K562 (cell line): ENCODE results near the gene ECI1. TPM values are rescaled to one million over a fixed set of nuclear protein-coding genes. Genes with fewer than 3 reads are reported as not detected.

Experiments used
- ATAC-seq: fragments of 200-7000 bp; cut with Tn5 transposase; 3 replicates; pipeline ENCODE4 v1.9.1; 2020; ENCODE audit warnings: moderate library complexity
- BruUV-seq: library from RNA; stranded (reverse); fragments of 400-500 nt; replicated peaks from 2 replicates; lab custom pipeline; 2021; lab: Mats Ljungman, UMichigan
- CTCF ChIA-PET: fragments of 300-600 bp; formaldehyde crosslinking; extraction: SDS; loops from one replicate; lab custom pipeline; 2021; ENCODE audit warnings: low intra/inter-chr PET ratio; lab: Yijun Ruan, JAX
- POLR2A ChIA-PET: fragments of 300-600, 350-650 bp; sonication (Branson Sonifier 250); formaldehyde crosslinking; extraction: SDS; loops from one replicate; lab custom pipeline; 2021; ENCODE audit warnings: antibody characterized with exemption, inconsistent platforms; lab: Yijun Ruan, JAX
- DNase-seq, 4 experiments: peaks; one replicate each; pipeline versions ENCODE4 v3.0.0 to v3.0.0-alpha.2; 2011 to 2018; ENCODE audit warnings: low spot score in 3 of 4, mixed read lengths in 3 of 4; ENCODE audit errors: extremely low read depth in 1 of 4
- FAIRE-seq: peaks from 2 replicates; lab custom pipeline; 2011; peaks lifted over from hg19 to GRCh38; lab: Jason Lieb, UNC
- H2AFZ ChIP-seq: 2 replicates; pipeline ENCODE4 v1.6.0; 2011; ENCODE audit warnings: low read depth, low read length, control low read depth, inconsistent platforms
- H3K27ac ChIP-seq: fragments of 200-600 bp; 3 replicates; pipeline ENCODE4 v1.8.0; 2011; ENCODE audit warnings: low read depth, mild to moderate bottlenecking, control low read depth, inconsistent platforms, low read length, moderate library complexity, mixed read lengths; ENCODE audit errors: extremely low read depth
- H3K27me3 ChIP-seq, 2 experiments: fragments of 300-600 bp in 1 of 2; 2 replicates in 1 of 2; 3 replicates in 1 of 2; pipeline versions ENCODE4 v1.6.0 to v1.8.0; 2011; ENCODE audit warnings: inconsistent platforms in 2 of 2, low read length in 2 of 2, mild to moderate bottlenecking in 1 of 2, mixed read lengths in 1 of 2, moderate library complexity in 1 of 2; ENCODE audit not compliant: control insufficient read depth in 2 of 2, insufficient read depth in 2 of 2
- H3K36me3 ChIP-seq: fragments of 300-600 bp; 3 replicates; pipeline ENCODE4 v1.8.0; 2011; ENCODE audit warnings: mild to moderate bottlenecking, low read length, inconsistent platforms; ENCODE audit not compliant: control insufficient read depth, insufficient read depth
- H3K4me1 ChIP-seq, 2 experiments: fragments of 200-600 bp in 1 of 2; replicated peaks in 1 of 2; 2 replicates in 1 of 2; 3 replicates in 1 of 2; pipeline versions ENCODE4 v1.5.1 to v1.8.0; 2011; ENCODE audit warnings: inconsistent platforms in 2 of 2, low read length in 2 of 2, mild to moderate bottlenecking in 1 of 2, mixed read lengths in 1 of 2, moderate library complexity in 1 of 2; ENCODE audit not compliant: control insufficient read depth in 2 of 2, insufficient read depth in 2 of 2
- H3K4me2 ChIP-seq: 2 replicates; pipeline ENCODE4 v1.6.1; 2011; ENCODE audit warnings: low read length, control low read depth, inconsistent platforms, mixed read lengths; ENCODE audit not compliant: insufficient read depth
- H3K4me3 ChIP-seq: fragments of 200-600 bp; sonication (generic), shearing (Covaris generic); 2 replicates; pipeline ENCODE4 v1.5.1; 2016; ENCODE audit warnings: control low read depth, inconsistent platforms
- H3K79me2 ChIP-seq: fragments of 200-600 bp; 3 replicates; pipeline ENCODE4 v1.8.0; 2011; ENCODE audit warnings: low read length, inconsistent platforms; ENCODE audit not compliant: control insufficient read depth, insufficient read depth
- H3K9ac ChIP-seq, 2 experiments: 2 replicates each; pipeline versions ENCODE4 v1.6.0 to v1.6.1; 2011; ENCODE audit warnings: low read depth in 2 of 2, low read length in 2 of 2, control low read depth in 1 of 2, inconsistent platforms in 1 of 2, mild to moderate bottlenecking in 1 of 2, mixed read lengths in 1 of 2; ENCODE audit not compliant: insufficient read depth in 1 of 2
- H3K9me1 ChIP-seq: one replicate; pipeline ENCODE4 v1.6.0; 2011; ENCODE audit warnings: inconsistent platforms, mild to moderate bottlenecking, low read length, moderate library complexity; ENCODE audit not compliant: control insufficient read depth, insufficient read depth
- H3K9me3 ChIP-seq: replicated peaks from 2 replicates; pipeline ENCODE4 v1.5.1; 2011; ENCODE audit warnings: low read depth, low read length, inconsistent platforms; ENCODE audit not compliant: control insufficient read depth, insufficient read depth
- H4K20me1 ChIP-seq: replicated peaks from 2 replicates; pipeline ENCODE4 v1.6.1; 2011; ENCODE audit warnings: low read length, inconsistent platforms, mixed read lengths; ENCODE audit not compliant: control insufficient read depth, insufficient read depth
- ARHGAP35 ChIP-seq: fragments of 450-650 bp; IDR thresholded peaks from 2 replicates; pipeline ENCODE4 v1.6.1; 2018; ENCODE audit not compliant: partially characterized antibody
- BRD9 ChIP-seq: fragments of 450-650 bp; IDR thresholded peaks from 2 replicates; pipeline ENCODE4 v1.6.1; 2018; ENCODE audit warnings: low read depth; ENCODE audit not compliant: partially characterized antibody
- ETV1 ChIP-seq: fragments of 450-650 bp; conservative IDR thresholded peaks from 2 replicates; pipeline ENCODE4 v1.6.1; 2016; ENCODE audit warnings: missing genetic modification characterization, control low read depth, low read depth, missing compliant biosample characterization
- KLF6 ChIP-seq: fragments of 250-450 bp; sonication (Bioruptor Pico); IDR thresholded peaks from 2 replicates; pipeline ENCODE4 v1.4.0; 2020; ENCODE audit warnings: mild to moderate bottlenecking, moderate library complexity, borderline replicate concordance
- RHOXF2B ChIP-seq: fragments of 250-450 bp; sonication (Bioruptor Pico); conservative IDR thresholded peaks from 2 replicates; pipeline ENCODE4 v1.5.1; 2021
- SMARCB1 ChIP-seq: IDR thresholded peaks from 2 replicates; pipeline ENCODE4 v1.6.1; 2011; ENCODE audit warnings: improper control_type of control experiment, low read depth; ENCODE audit not compliant: insufficient read length
- SRSF3 ChIP-seq: fragments of 200-400 bp; formaldehyde crosslinking; IDR thresholded peaks from 2 replicates; pipeline ENCODE4 v1.6.1; 2016; ENCODE audit warnings: mild to moderate bottlenecking, low read length, moderate library complexity; ENCODE audit not compliant: insufficient read depth
- TFAM ChIP-seq: fragments of 250-450 bp; sonication (Bioruptor Pico); conservative IDR thresholded peaks from 2 replicates; pipeline ENCODE4 v1.5.0; 2021; ENCODE audit warnings: mild to moderate bottlenecking, moderate library complexity
- ZNF212 ChIP-seq: fragments of 450-650 bp; formaldehyde crosslinking; IDR thresholded peaks from 2 replicates; pipeline ENCODE4 v1.4.0; 2020; ENCODE audit warnings: mild to moderate bottlenecking
- WGBS: fragments of 100-300 bp; shearing (Covaris generic); methylation state at CpG from one replicate; pipeline ENCODE4 v1.1.6; 2016; ENCODE audit warnings: low coverage, mixed read lengths; ENCODE audit not compliant: insufficient coverage; ENCODE audit errors: missing lambda C conversion rate; 5-methylcytosine and 5-hydroxymethylcytosine counted together
- in situ Hi-C: fragments of 300-500 bp; cut with MboI; formaldehyde crosslinking; loops from 4 replicates; pipeline ENCODE4 v1.15.0; 2018; ENCODE audit warnings: inconsistent platforms, mixed read lengths
- intact Hi-C: fragments of 100-400 bp; cut with micrococcal nuclease; formaldehyde crosslinking; loops from 2 replicates; pipeline ENCODE4 v1.14.2; 2022
- polyA plus RNA-seq, 8 experiments: library from polyadenylated mRNA; depleted of rRNA in 4 of 8; stranded (reverse) in 5 of 8; unstranded in 3 of 8; fragments of >200 nt; fragmentation: Nextera tagmentation in 2 of 8; fragmentation: Illumina TruSeq in 1 of 8; extraction: Ambion mirVana in 2 of 8; extraction: Trizol in 1 of 8; gene quantifications; 2 replicates each; pipeline versions ENCODE4 v1.2.1 to v1.2.3, GENCODE V29; 2011 to 2014; ENCODE audit warnings: inconsistent platforms in 1 of 8, missing spikeins in 1 of 8
- total RNA-seq, 7 experiments: library from RNA; depleted of rRNA in 6 of 7; stranded (reverse); fragments of >200 nt in 6 of 7; fragmentation: Illumina TruSeq in 2 of 7; extraction: Trizol in 2 of 7; gene quantifications; 2 replicates each; pipeline versions ENCODE4 v1.2.1 to v1.2.3, GENCODE V29; 2011 to 2021; ENCODE audit warnings: low replicate concordance in 1 of 7
- TF ChIP-seq, protein P1 (sequence below): sonication (generic); formaldehyde crosslinking; IDR thresholded peaks from 2 replicates; pipeline ENCODE4 v1.8.0; 2023; ENCODE audit warnings: mild to moderate bottlenecking, missing genetic modification reagents
- TF ChIP-seq, protein P2 (sequence below), 2 experiments: IDR thresholded peaks in 1 of 2; conservative IDR thresholded peaks in 1 of 2; 2 replicates each; pipeline ENCODE4 v1.6.1; 2016; ENCODE audit warnings: low read depth in 2 of 2, mild to moderate bottlenecking in 1 of 2, missing compliant biosample characterization in 1 of 2, missing genetic modification characterization in 1 of 2, moderate library complexity in 1 of 2
- TF ChIP-seq, protein P3 (sequence below): fragments of 450-650 bp; IDR thresholded peaks from 2 replicates; pipeline ENCODE4 v1.6.1; 2016; ENCODE audit warnings: low read depth, mild to moderate bottlenecking, moderate library complexity

The ECI1 gene
- total and polyA plus RNA-seq, 9 of the 15 experiments (the other 6 are each of a cell fraction or from before 2014, with no cell fraction given), result 4.7 to 189 (median 54.0) TPM

DNA sequence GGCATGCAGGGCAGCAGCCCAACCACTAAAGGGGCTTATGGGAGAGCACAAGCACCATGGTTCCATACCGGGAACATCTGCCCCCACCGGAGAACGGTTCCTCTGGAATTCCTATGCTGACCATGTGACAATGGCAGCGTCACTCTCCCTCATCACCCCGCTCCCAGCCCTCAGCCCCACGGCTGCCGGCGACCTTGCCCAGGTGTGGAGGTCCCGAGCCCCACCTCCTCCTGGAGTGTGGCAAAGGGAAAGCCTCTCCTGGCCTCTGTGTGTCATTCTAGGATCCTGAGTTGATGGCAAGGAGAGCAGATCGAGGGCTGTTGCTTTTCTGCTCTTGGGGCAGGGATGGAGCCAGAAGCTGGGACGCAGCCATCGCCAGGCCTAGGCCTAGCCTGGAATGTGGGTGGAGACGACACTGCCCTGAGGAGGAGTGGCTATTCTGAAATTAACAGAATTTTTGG lies 34.4 kb upstream of the ECI1 start (continued):
- TF ChIP-seq, protein P1, sequence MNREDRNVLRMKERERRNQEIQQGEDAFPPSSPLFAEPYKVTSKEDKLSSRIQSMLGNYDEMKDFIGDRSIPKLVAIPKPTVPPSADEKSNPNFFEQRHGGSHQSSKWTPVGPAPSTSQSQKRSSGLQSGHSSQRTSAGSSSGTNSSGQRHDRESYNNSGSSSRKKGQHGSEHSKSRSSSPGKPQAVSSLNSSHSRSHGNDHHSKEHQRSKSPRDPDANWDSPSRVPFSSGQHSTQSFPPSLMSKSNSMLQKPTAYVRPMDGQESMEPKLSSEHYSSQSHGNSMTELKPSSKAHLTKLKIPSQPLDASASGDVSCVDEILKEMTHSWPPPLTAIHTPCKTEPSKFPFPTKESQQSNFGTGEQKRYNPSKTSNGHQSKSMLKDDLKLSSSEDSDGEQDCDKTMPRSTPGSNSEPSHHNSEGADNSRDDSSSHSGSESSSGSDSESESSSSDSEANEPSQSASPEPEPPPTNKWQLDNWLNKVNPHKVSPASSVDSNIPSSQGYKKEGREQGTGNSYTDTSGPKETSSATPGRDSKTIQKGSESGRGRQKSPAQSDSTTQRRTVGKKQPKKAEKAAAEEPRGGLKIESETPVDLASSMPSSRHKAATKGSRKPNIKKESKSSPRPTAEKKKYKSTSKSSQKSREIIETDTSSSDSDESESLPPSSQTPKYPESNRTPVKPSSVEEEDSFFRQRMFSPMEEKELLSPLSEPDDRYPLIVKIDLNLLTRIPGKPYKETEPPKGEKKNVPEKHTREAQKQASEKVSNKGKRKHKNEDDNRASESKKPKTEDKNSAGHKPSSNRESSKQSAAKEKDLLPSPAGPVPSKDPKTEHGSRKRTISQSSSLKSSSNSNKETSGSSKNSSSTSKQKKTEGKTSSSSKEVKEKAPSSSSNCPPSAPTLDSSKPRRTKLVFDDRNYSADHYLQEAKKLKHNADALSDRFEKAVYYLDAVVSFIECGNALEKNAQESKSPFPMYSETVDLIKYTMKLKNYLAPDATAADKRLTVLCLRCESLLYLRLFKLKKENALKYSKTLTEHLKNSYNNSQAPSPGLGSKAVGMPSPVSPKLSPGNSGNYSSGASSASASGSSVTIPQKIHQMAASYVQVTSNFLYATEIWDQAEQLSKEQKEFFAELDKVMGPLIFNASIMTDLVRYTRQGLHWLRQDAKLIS (CRISPR knock-in tag), result no peak

DNA sequence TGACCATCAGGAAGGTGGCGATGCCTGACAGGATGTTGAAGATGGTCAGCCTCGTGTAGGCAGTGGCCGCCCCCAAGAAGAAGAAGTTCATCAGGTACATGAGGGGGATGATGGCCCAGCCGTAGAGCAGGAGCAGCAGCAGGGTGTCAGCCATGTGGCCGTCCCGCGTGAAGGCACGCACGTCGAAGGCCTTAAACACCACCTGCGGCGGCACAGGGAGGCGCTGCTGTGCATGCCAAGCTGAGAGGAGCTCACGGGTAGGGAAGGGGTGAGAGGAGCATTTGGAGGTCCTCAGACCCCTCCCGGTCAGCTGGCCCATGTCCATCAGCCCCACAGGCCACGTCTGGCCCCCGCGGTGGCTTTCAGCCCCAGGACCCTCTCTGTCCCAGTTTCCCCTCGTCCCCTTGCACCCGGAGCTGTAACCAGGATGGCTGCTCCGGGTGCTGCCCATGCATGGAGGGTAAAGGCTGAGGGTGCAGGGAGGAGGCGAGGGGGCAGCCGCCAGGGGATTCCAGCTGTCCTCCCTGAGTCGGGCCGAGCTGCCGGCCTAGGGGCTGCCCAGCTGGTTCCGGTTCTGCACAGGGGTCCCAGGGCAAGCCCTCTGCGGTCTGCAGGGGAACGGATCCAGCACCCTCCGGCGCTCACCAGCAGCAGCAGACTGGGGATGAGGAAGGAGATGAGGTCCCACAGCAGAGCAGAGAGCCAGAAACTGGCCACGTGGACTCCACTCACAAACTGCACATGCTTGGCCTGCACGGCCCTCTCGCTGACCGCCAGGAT lies 33.6 kb upstream of the ECI1 start:
- ATAC-seq (no peak), FAIRE-seq (no peak), DNase-seq (no peak)
- no peak overlapping the region for H3K27ac ChIP-seq
- H2AFZ ChIP-seq, result no peak overlapping the region
- CTCF ChIA-PET, result no interaction called here
- peaks cover 53% of the 10 kb centered on the region; the same call in 2 of the 3 replicates for H3K36me3 ChIP-seq
- intact Hi-C loops, result no loop called here
- no peak overlapping the region; a peak in 1 of 4 replicates for H3K9ac ChIP-seq
- BruUV-seq, result no TSS peak
- no peak overlapping the region for H3K4me2 ChIP-seq
- H3K9me1 ChIP-seq, result no peaks in the 10 kb centered on the region
- in situ Hi-C loops, result no loop called here
- no peaks in the 10 kb centered on the region for H3K27me3 ChIP-seq
- no peaks in the 10 kb centered on the region for H3K79me2 ChIP-seq
- POLR2A ChIA-PET, result interaction anchor here (1.2 kb wide), 1 partner anchor 9 kb away, joined by 3 read pairs; no protein-coding TSS in a partner anchor
- H3K4me1 ChIP-seq, result peaks cover 0 to 8% of the 10 kb centered on the region in 2 experiments; a peak in 1 of 5 replicates
- H4K20me1 ChIP-seq, result no peaks in the 10 kb centered on the region
- 89% methylated on average over 30 of the region's 35 CpGs for WGBS
- H3K9me3 ChIP-seq, result no peaks in the 10 kb centered on the region
- H3K4me3 ChIP-seq, result no peak overlapping the region
- no peak for TF ChIP-seq RHOXF2B (CRISPR knock-in tag)
- no peak for TF ChIP-seq KLF6 (CRISPR knock-in tag)
- TF ChIP-seq, protein P2, sequence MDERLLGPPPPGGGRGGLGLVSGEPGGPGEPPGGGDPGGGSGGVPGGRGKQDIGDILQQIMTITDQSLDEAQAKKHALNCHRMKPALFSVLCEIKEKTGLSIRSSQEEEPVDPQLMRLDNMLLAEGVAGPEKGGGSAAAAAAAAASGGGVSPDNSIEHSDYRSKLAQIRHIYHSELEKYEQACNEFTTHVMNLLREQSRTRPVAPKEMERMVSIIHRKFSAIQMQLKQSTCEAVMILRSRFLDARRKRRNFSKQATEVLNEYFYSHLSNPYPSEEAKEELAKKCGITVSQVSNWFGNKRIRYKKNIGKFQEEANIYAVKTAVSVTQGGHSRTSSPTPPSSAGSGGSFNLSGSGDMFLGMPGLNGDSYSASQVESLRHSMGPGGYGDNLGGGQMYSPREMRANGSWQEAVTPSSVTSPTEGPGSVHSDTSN (CRISPR knock-in tag; IDR thresholded peaks at IDR 0.05; ENCODE audit: low read depth), result no peak
- TF ChIP-seq, protein P2 (tag; conservative IDR thresholded peaks at IDR 0.05; ENCODE audit: low read depth), result no peak
- no peak for TF ChIP-seq ETV1 (tag)
- TF ChIP-seq SMARCB1, result no peak
- no peak for TF ChIP-seq SRSF3
- TF ChIP-seq, protein P3, sequence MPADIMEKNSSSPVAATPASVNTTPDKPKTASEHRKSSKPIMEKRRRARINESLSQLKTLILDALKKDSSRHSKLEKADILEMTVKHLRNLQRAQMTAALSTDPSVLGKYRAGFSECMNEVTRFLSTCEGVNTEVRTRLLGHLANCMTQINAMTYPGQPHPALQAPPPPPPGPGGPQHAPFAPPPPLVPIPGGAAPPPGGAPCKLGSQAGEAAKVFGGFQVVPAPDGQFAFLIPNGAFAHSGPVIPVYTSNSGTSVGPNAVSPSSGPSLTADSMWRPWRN, result no peak
- no peak for TF ChIP-seq ARHGAP35
- no peak for TF ChIP-seq ZNF212
- no peak for TF ChIP-seq BRD9
- TF ChIP-seq TFAM (CRISPR knock-in tag), result no peak
